Measurements from ENCODE around the gene TRIM62.

DNA sequence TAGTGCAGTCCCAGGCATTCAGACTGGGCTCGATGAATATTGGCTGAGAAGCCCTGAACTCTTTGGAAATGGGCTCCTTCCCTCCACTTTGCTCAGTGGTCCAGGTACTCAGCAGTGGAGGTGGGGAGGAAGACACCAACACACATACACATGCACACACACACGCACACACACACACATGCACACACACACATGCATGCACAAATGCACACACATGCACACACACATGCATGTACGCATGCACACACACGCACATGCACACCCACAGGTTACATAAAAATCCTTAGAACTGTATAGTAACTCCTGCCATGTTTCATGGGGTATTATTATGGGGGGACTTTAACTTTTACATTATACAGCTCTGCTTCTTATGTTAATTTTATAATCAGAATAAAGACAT is 5.0 kb downstream of the TRIM62 start:
- TF ChIP-seq POLR2A (IDR thresholded peaks at IDR 0.05) = no peak
- TF ChIP-seq, protein P1, sequence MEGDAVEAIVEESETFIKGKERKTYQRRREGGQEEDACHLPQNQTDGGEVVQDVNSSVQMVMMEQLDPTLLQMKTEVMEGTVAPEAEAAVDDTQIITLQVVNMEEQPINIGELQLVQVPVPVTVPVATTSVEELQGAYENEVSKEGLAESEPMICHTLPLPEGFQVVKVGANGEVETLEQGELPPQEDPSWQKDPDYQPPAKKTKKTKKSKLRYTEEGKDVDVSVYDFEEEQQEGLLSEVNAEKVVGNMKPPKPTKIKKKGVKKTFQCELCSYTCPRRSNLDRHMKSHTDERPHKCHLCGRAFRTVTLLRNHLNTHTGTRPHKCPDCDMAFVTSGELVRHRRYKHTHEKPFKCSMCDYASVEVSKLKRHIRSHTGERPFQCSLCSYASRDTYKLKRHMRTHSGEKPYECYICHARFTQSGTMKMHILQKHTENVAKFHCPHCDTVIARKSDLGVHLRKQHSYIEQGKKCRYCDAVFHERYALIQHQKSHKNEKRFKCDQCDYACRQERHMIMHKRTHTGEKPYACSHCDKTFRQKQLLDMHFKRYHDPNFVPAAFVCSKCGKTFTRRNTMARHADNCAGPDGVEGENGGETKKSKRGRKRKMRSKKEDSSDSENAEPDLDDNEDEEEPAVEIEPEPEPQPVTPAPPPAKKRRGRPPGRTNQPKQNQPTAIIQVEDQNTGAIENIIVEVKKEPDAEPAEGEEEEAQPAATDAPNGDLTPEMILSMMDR (IDR thresholded peaks at IDR 0.05) = no peak

All from Peyer's patch (tissue), 4 donors.